ENCODE results near the gene OR6B1.

OR6B1 gene

GRCh38 chr7:144000020-144000419 is at the start of gene OR6B1:
Gene OR6B1 (plus strand): TSS chr7:144000320. CDS start chr7:144003997, 3,677 bp downstream.
- DNase-seq, result no peak

- peak; percentile 30 for DNase-seq
Observed at GRCh38 chr7:143953421-143953820, 46.7 kb upstream of the OR6B1 start.

GRCh38 chr7:143954135-143954534 is 46.0 kb upstream of the OR6B1 start:
- DNase-seq, result peak; percentile 83

- no peak for DNase-seq
Observed at GRCh38 chr7:143954544-143954943, 45.6 kb upstream of the OR6B1 start, which contains the start of gene OR2F1. Gene OR2F1 (plus strand): TSS chr7:143954844. CDS start chr7:143959971, 5,127 bp downstream.

- DNase-seq, result no peak
Observed at GRCh38 chr7:143958781-143959180, 41.3 kb upstream of the OR6B1 start.

- DNase-seq, result no peak
Observed at GRCh38 chr7:143960813-143961610, 39.1 kb upstream of the OR6B1 start.

- no peak for DNase-seq
Observed at GRCh38 chr7:143965280-143965679, 34.8 kb upstream of the OR6B1 start.

GRCh38 chr7:143967398-143967797 is 32.7 kb upstream of the OR6B1 start:
- DNase-seq, result no peak

GRCh38 chr7:143973870-143974416 is 26.2 kb upstream of the OR6B1 start:
- no peak for DNase-seq

GRCh38 chr7:143974459-143974858 is 25.7 kb upstream of the OR6B1 start:
- DNase-seq, result peak; percentile 9

- peak; percentile 51 for DNase-seq
Observed at GRCh38 chr7:143975617-143976016, 24.5 kb upstream of the OR6B1 start.

GRCh38 chr7:143978585-143978984 is 21.5 kb upstream of the OR6B1 start:
- peak; percentile 35 for DNase-seq

- peak; percentile 89 for DNase-seq
Observed at GRCh38 chr7:143979359-143979758, 20.8 kb upstream of the OR6B1 start.

- peak; percentile 9 for DNase-seq
Observed at GRCh38 chr7:143979998-143980397, 20.1 kb upstream of the OR6B1 start.

- DNase-seq, result peak; percentile 13
Observed at GRCh38 chr7:143980746-143981510, 19.2 kb upstream of the OR6B1 start.

- DNase-seq, result no peak
Observed at GRCh38 chr7:143983960-143984359, 16.2 kb upstream of the OR6B1 start.

- no peak for DNase-seq
Observed at GRCh38 chr7:143987513-143987912, 12.6 kb upstream of the OR6B1 start.

GRCh38 chr7:143988976-143989745 is 11.0 kb upstream of the OR6B1 start:
- no peak for DNase-seq

- DNase-seq, result no peak
Observed at GRCh38 chr7:143992670-143993069, 7.5 kb upstream of the OR6B1 start.

GRCh38 chr7:143993924-143994323 is 6.2 kb upstream of the OR6B1 start:
- DNase-seq, result no peak

GRCh38 chr7:144001543-144001942 is 1.4 kb downstream of the OR6B1 start:
- peak; percentile 16 for DNase-seq

- no peak for DNase-seq
Observed at GRCh38 chr7:144004703-144005102, 4.6 kb downstream of the OR6B1 start.
